ENCODE data around the gene S100A11. TPM values are rescaled to one million over a fixed set of nuclear protein-coding genes. Genes with fewer than 3 reads are reported as not detected.

The S100A11 gene
- total RNA-seq, 2 experiments from 2014 or later = 300 to 330 TPM

DNA sequence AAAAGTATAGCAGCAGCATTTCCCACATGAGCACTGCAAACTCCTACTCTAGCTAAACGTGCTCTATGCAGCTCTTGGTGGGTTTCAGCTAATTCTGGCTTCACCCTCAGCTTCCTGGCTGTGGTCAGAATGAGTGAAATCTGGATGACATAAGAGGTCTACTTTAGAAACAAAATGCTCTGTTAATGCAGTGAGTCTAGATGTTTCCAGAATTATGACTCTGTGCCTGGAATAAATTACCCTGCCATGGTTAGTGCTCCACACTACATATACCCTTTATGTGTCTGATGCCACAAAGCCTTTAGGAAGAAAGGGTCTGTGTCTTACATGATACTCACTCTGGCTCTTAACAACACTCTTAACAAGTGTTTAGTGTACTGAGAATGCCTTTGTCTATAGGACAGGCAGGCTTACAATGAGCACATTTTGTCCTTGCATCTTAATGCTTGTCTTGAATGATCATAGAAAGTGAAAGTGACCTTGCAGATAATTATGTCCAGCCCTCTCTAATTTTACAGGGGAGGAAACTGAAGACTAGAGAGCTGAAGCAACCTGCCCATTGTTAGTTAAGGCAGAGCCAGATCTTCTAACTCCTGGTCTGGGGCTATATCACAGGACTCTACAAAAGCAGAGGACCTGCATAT, 52.4 kb downstream of the S100A11 start:
- Mint-ChIP-seq H3K4me3 (peak overlapping the region; percentile 56), H3K9me3 (ENCODE audit: low read depth) (no peaks in the 10 kb centered on the region), H3K36me3 (peaks cover 80% of the 10 kb centered on the region), H3K27ac (peak overlapping the region; percentile 85), H3K4me1 (peaks cover 68% of the 10 kb centered on the region), H3K27me3 (no peaks in the 10 kb centered on the region)
- peak; percentile 89 for ATAC-seq
- CTCF ChIA-PET = interaction anchor here (1.0 to 13.7 kb wide), 9 partner anchors 9 to 209 kb away, joined by 3 to 174 read pairs (median 5); partner anchors contain the start of gene S100A10
- peak; percentile 87 for DNase-seq

Other genes with a start within 250 kb of the S100A11 start
- 10 to 100 TPM; 16.4 to 17.1 TPM for gene TDRKH, start 246.5 kb downstream of the S100A11 start, total RNA-seq
- gene LINGO4, start 231.6 kb downstream of the S100A11 start, total RNA-seq = under 1 TPM; 0.07 to 0.15 TPM
- gene RORC, start 205.2 kb downstream of the S100A11 start, total RNA-seq = 1 to 10 TPM in 1 of 2 experiments, under 1 TPM in 1; 0.30 to 1.3 TPM
- under 1 TPM; 0.33 to 0.96 TPM for gene C2CD4D, start 197.2 kb downstream of the S100A11 start, total RNA-seq
- gene THEM5, start 183.3 kb downstream of the S100A11 start, total RNA-seq = not detected
- gene THEM4, start 127.5 kb downstream of the S100A11 start, total RNA-seq = 10 to 100 TPM; 19.1 to 20.9 TPM
- 100 to 1,000 TPM; 333 to 424 TPM for gene S100A10, start 43.1 kb downstream of the S100A11 start, total RNA-seq
- gene TCHHL1, start 52.1 kb upstream of the S100A11 start, total RNA-seq = not detected
- under 1 TPM; 0.12 to 0.14 TPM for gene TCHH, start 78.4 kb upstream of the S100A11 start, total RNA-seq
- gene RPTN, start 122.2 kb upstream of the S100A11 start, total RNA-seq = not detected
- gene HRNR, start 187.2 kb upstream of the S100A11 start, total RNA-seq = not detected

Measured in activated CD8-positive, alpha-beta memory T cell treated with anti-CD3 and anti-CD28 coated beads, Interleukin-2, amount 10 ng/mL, durations not matched to agents 7 days and 5 days (primary cell).